ENCODE measurements around the gene NRARP.

The NRARP gene

GRCh38 chr9:137303893-137304382, 1.9 kb upstream of the NRARP start:
- no peak overlapping the region for H2AFZ ChIP-seq (ENCODE audit: insufficient read depth, low read length, poor library complexity)
- H3K4me3 ChIP-seq (ENCODE audit: low read depth, low read length): no peak overlapping the region
- no peak overlapping the region for H3K18ac ChIP-seq (ENCODE audit: low read length)
- H3K9me3 ChIP-seq (ENCODE audit: insufficient read depth, low read depth, low read length): no peaks in the 10 kb centered on the region
- no peak overlapping the region for H3K23ac ChIP-seq (ENCODE audit: low read length)
- H4K8ac ChIP-seq (ENCODE audit: low read depth, low read length): no peak overlapping the region
- no peak overlapping the region for H2BK120ac ChIP-seq (ENCODE audit: insufficient read depth, low read length, poor library complexity)
- no peak overlapping the region for H2AK5ac ChIP-seq (ENCODE audit: low read length)
- no peak for DNase-seq
- peaks cover 8% of the 10 kb centered on the region for H3K27me3 ChIP-seq (ENCODE audit: insufficient read depth, low read length)
- no peak overlapping the region for H3K9ac ChIP-seq (ENCODE audit: low read length)
- peaks cover 9 to 22% of the 10 kb centered on the region in 2 experiments for H3K4me1 ChIP-seq (ENCODE audit: control insufficient read depth in 1 of 2, insufficient read depth in 2 of 2, low read length in 2 of 2)
- H2BK5ac ChIP-seq (ENCODE audit: low read depth, low read length, poor library complexity): no peak overlapping the region
- no peak overlapping the region for H4K12ac ChIP-seq (ENCODE audit: low read depth, low read length)
- H3K79me2 ChIP-seq (ENCODE audit: control insufficient read depth, insufficient read depth, low read length, poor library complexity): no peaks in the 10 kb centered on the region
- no peak overlapping the region for H3K4ac ChIP-seq (ENCODE audit: low read depth, low read length)
- H3K14ac ChIP-seq (ENCODE audit: low read length): no peak overlapping the region
- no peak overlapping the region for H2BK12ac ChIP-seq (ENCODE audit: low read length)
- no peak overlapping the region for H4K91ac ChIP-seq (ENCODE audit: low read depth, low read length)
- H3K27ac ChIP-seq (ENCODE audit: low read depth, low read length): no peak overlapping the region
- no peaks in the 10 kb centered on the region for H3K36me3 ChIP-seq (ENCODE audit: control insufficient read depth in 1 of 2, insufficient read depth in 2 of 2, low read length in 2 of 2)
- no peak overlapping the region for H3K4me2 ChIP-seq (ENCODE audit: low read length)
- no CpG with 5 or more reads among the region's 22 CpGs for WGBS (ENCODE audit: extremely low coverage, insufficient coverage, insufficient read length)
- H3K79me1 ChIP-seq (ENCODE audit: low read length): peaks cover 2% of the 10 kb centered on the region

GRCh38 chr9:137303151-137303892, 1.3 kb upstream of the NRARP start:
- H3K23ac ChIP-seq (ENCODE audit: low read length): no peak overlapping the region
- H2AK5ac ChIP-seq (ENCODE audit: low read length): no peak overlapping the region
- H3K36me3 ChIP-seq (ENCODE audit: control insufficient read depth in 1 of 2, insufficient read depth in 2 of 2, low read length in 2 of 2): no peaks in the 10 kb centered on the region
- H3K9me3 ChIP-seq (ENCODE audit: insufficient read depth, low read depth, low read length): no peaks in the 10 kb centered on the region
- WGBS (ENCODE audit: extremely low coverage, insufficient coverage, insufficient read length): no CpG with 5 or more reads among the region's 23 CpGs
- H2BK120ac ChIP-seq (ENCODE audit: insufficient read depth, low read length, poor library complexity): no peak overlapping the region
- peak overlapping the region; percentile 70 for H3K4me2 ChIP-seq (ENCODE audit: low read length)
- no peak overlapping the region for H2BK5ac ChIP-seq (ENCODE audit: low read depth, low read length, poor library complexity)
- H4K8ac ChIP-seq (ENCODE audit: low read depth, low read length): no peak overlapping the region
- no peak overlapping the region for H4K91ac ChIP-seq (ENCODE audit: low read depth, low read length)
- H3K79me2 ChIP-seq (ENCODE audit: control insufficient read depth, insufficient read depth, low read length, poor library complexity): no peaks in the 10 kb centered on the region
- peaks cover 2% of the 10 kb centered on the region for H3K79me1 ChIP-seq (ENCODE audit: low read length)
- no peak overlapping the region for H3K9ac ChIP-seq (ENCODE audit: low read length)
- no peak overlapping the region for H3K18ac ChIP-seq (ENCODE audit: low read length)
- no peak overlapping the region for H3K4me3 ChIP-seq (ENCODE audit: low read depth, low read length)
- DNase-seq: peak in 1 of 2 donors; percentile 9
- H3K4me1 ChIP-seq (ENCODE audit: control insufficient read depth in 1 of 2, insufficient read depth in 2 of 2, low read length in 2 of 2): peaks cover 9 to 22% of the 10 kb centered on the region in 2 experiments
- no peak overlapping the region for H2AFZ ChIP-seq (ENCODE audit: insufficient read depth, low read length, poor library complexity)
- H3K14ac ChIP-seq (ENCODE audit: low read length): no peak overlapping the region
- H4K12ac ChIP-seq (ENCODE audit: low read depth, low read length): no peak overlapping the region
- no peak overlapping the region for H2BK12ac ChIP-seq (ENCODE audit: low read length)
- H3K27ac ChIP-seq (ENCODE audit: low read depth, low read length): no peak overlapping the region
- H3K27me3 ChIP-seq (ENCODE audit: insufficient read depth, low read length): peaks cover 8% of the 10 kb centered on the region
- no peak overlapping the region for H3K4ac ChIP-seq (ENCODE audit: low read depth, low read length)

GRCh38 chr9:137302449-137303150, 529 bp upstream of the NRARP start:
- Histone ChIP-seq H4K91ac (ENCODE audit: low read depth, low read length) (no peak overlapping the region), H3K4me1 (ENCODE audit: control insufficient read depth in 1 of 2, insufficient read depth in 2 of 2, low read length in 2 of 2) (peaks cover 12 to 22% of the 10 kb centered on the region in 2 experiments), H3K9ac (ENCODE audit: low read length) (no peak overlapping the region), H3K14ac (ENCODE audit: low read length) (no peak overlapping the region), H3K36me3 (ENCODE audit: control insufficient read depth in 1 of 2, insufficient read depth in 2 of 2, low read length in 2 of 2) (no peaks in the 10 kb centered on the region), H3K27ac (ENCODE audit: low read depth, low read length) (no peak overlapping the region), H2AFZ (ENCODE audit: insufficient read depth, low read length, poor library complexity) (peak overlapping the region; percentile 53), H3K4ac (ENCODE audit: low read depth, low read length) (peak overlapping the region; percentile 19), H2BK12ac (ENCODE audit: low read length) (peak overlapping the region; percentile 21), H3K4me2 (ENCODE audit: low read length) (peak overlapping the region; percentile 70), H3K27me3 (ENCODE audit: insufficient read depth, low read length) (peaks cover 8% of the 10 kb centered on the region), H2BK120ac (ENCODE audit: insufficient read depth, low read length, poor library complexity) (peak overlapping the region; percentile 20), H3K79me2 (ENCODE audit: control insufficient read depth, insufficient read depth, low read length, poor library complexity) (no peaks in the 10 kb centered on the region), H3K79me1 (ENCODE audit: low read length) (peaks cover 2% of the 10 kb centered on the region), H2AK5ac (ENCODE audit: low read length) (no peak overlapping the region), H4K12ac (ENCODE audit: low read depth, low read length) (no peak overlapping the region), H3K23ac (ENCODE audit: low read length) (no peak overlapping the region), H3K9me3 (ENCODE audit: insufficient read depth, low read depth, low read length) (no peaks in the 10 kb centered on the region), H4K8ac (ENCODE audit: low read depth, low read length) (peak overlapping the region; percentile 51), H3K18ac (ENCODE audit: low read length) (peak overlapping the region; percentile 30), H3K4me3 (ENCODE audit: low read depth, low read length) (peak overlapping the region; percentile 47), H2BK5ac (ENCODE audit: low read depth, low read length, poor library complexity) (no peak overlapping the region)
- WGBS (ENCODE audit: extremely low coverage, insufficient coverage, insufficient read length): no CpG with 5 or more reads among the region's 78 CpGs
- peak in 1 of 2 donors; percentile 55 for DNase-seq

- H2AFZ ChIP-seq (ENCODE audit: insufficient read depth, low read length, poor library complexity): peak overlapping the region; percentile 35
- no peaks in the 10 kb centered on the region for H3K9me3 ChIP-seq (ENCODE audit: insufficient read depth, low read depth, low read length)
- H3K36me3 ChIP-seq (ENCODE audit: control insufficient read depth in 1 of 2, insufficient read depth in 2 of 2, low read length in 2 of 2): no peaks in the 10 kb centered on the region
- no peak overlapping the region for H2AK5ac ChIP-seq (ENCODE audit: low read length)
- peaks cover 12 to 27% of the 10 kb centered on the region in 2 experiments for H3K4me1 ChIP-seq (ENCODE audit: control insufficient read depth in 1 of 2, insufficient read depth in 2 of 2, low read length in 2 of 2)
- H4K12ac ChIP-seq (ENCODE audit: low read depth, low read length): no peak overlapping the region
- H3K18ac ChIP-seq (ENCODE audit: low read length): no peak overlapping the region
- no peaks in the 10 kb centered on the region for H3K79me2 ChIP-seq (ENCODE audit: control insufficient read depth, insufficient read depth, low read length, poor library complexity)
- no peak overlapping the region for H2BK120ac ChIP-seq (ENCODE audit: insufficient read depth, low read length, poor library complexity)
- peak; percentile 32 to 66 for DNase-seq
- no peak overlapping the region for H3K4ac ChIP-seq (ENCODE audit: low read depth, low read length)
- peak overlapping the region; percentile 70 for H3K4me2 ChIP-seq (ENCODE audit: low read length)
- H3K23ac ChIP-seq (ENCODE audit: low read length): no peak overlapping the region
- WGBS (ENCODE audit: extremely low coverage, insufficient coverage, insufficient read length): no CpG with 5 or more reads among the region's 115 CpGs
- H4K91ac ChIP-seq (ENCODE audit: low read depth, low read length): no peak overlapping the region
- H4K8ac ChIP-seq (ENCODE audit: low read depth, low read length): no peak overlapping the region
- peaks cover 10% of the 10 kb centered on the region for H3K27me3 ChIP-seq (ENCODE audit: insufficient read depth, low read length)
- H3K79me1 ChIP-seq (ENCODE audit: low read length): peaks cover 2% of the 10 kb centered on the region
- H3K4me3 ChIP-seq (ENCODE audit: low read depth, low read length): peak overlapping the region; percentile 47
- peak overlapping the region; percentile 54 for H3K9ac ChIP-seq (ENCODE audit: low read length)
- H2BK12ac ChIP-seq (ENCODE audit: low read length): no peak overlapping the region
- no peak overlapping the region for H2BK5ac ChIP-seq (ENCODE audit: low read depth, low read length, poor library complexity)
- no peak overlapping the region for H3K27ac ChIP-seq (ENCODE audit: low read depth, low read length)
- H3K14ac ChIP-seq (ENCODE audit: low read length): peak overlapping the region; percentile 11
Observed at GRCh38 chr9:137301081-137301947, 757 bp downstream of the NRARP start.

Measured in trophoblast cell (in vitro differentiated cells and primary cell).